H1 (cell line): ENCODE results near the gene ACAP1. TPM values are rescaled to one million over a fixed set of nuclear protein-coding genes. Genes with fewer than 3 reads are reported as not detected.

Source experiments
- BRCA1 ChIP-seq: IDR thresholded peaks from 2 replicates; pipeline ENCODE4 v1.6.1; 2012; ENCODE audit warnings: low read depth, low read length, improper control_type of control experiment
- CBX8 ChIP-seq: fragments of 300-800, 300-1000 bp; sonication (generic); IDR thresholded peaks from 2 replicates; pipeline ENCODE4 v1.7.1; 2016; ENCODE audit warnings: low read depth, low read length, borderline replicate concordance
- CTCF ChIP-seq, 3 experiments: IDR thresholded peaks; 1 replicate in 2 of 3; 2 replicates in 1 of 3; pipeline versions ENCODE4 v1.5.1 to v1.6.1; 2011; ENCODE audit warnings: low read length in 3 of 3, mild to moderate bottlenecking in 3 of 3, inconsistent platforms in 2 of 3, low read depth in 1 of 3, moderate library complexity in 1 of 3; ENCODE audit not compliant: insufficient read depth in 1 of 3; ENCODE audit errors: control extremely low read depth in 1 of 3
- NANOG ChIP-seq: IDR thresholded peaks from 2 replicates; pipeline ENCODE4 v1.6.1; 2011; ENCODE audit warnings: low read length, low read depth, mild to moderate bottlenecking, inconsistent platforms; ENCODE audit not compliant: insufficient read depth, poor library complexity, severe bottlenecking
- USF2 ChIP-seq: IDR thresholded peaks from 2 replicates; pipeline ENCODE4 v1.6.1; 2011; ENCODE audit warnings: low read length, improper control_type of control experiment
- polyA plus RNA-seq, 7 experiments: library from polyadenylated mRNA; depleted of rRNA in 3 of 7; stranded (reverse) in 5 of 7; unstranded in 2 of 7; fragments of >200 nt in 5 of 7; fragments of 200-250 nt in 2 of 7; gene quantifications; 1 replicate in 5 of 7; 2 replicates in 1 of 7; 4 replicates in 1 of 7; pipeline versions ENCODE4 v1.2.1 to v1.2.3, GENCODE V29; 2011 to 2013; ENCODE audit warnings: missing spikeins in 2 of 7, mixed read lengths in 2 of 7
- total RNA-seq: library from RNA; stranded (reverse); fragmentation: NEBNext Ultra II Directional; extraction: Animal tissue kit (Norgen Biotek cat#: 25700); gene quantifications from 2 replicates; pipeline ENCODE4 v1.2.1, GENCODE V29; 2021

ACAP1 gene
- total and polyA plus RNA-seq, 2 of the 8 experiments (the other 6 are each of a cell fraction or from before 2014, with no cell fraction given), result 11.9 to 45.1 TPM

GRCh38 chr17:7384489-7385081 is 48.3 kb downstream of the ACAP1 start (continued):
- TF ChIP-seq CBX8 (no peak), BRCA1 (no peak), CTCF (IDR thresholded peaks at IDR 0.05; ENCODE audit: control extremely low read depth in 1 of 3, insufficient read depth in 1 of 3, low read depth in 1 of 3, low read length in 3 of 3) (no peak), USF2 (no peak), NANOG (no peak)
- TF ChIP-seq, all 59 proteins: peak for 0
